ENCODE data around the gene RPLP1. TPM values are rescaled to one million over a fixed set of nuclear protein-coding genes. Genes with fewer than 3 reads are reported as not detected.

The RPLP1 gene
- total and polyA plus RNA-seq, 9 donors = 175 to 3,255 (median 2,320) TPM

GRCh38 chr15:69421498-69421897 lies 31.1 kb upstream of the RPLP1 start:
- Histone ChIP-seq H3K4me3 (no peak overlapping the region), H3K27ac (no peak overlapping the region), H3K27me3 (no peaks in the 10 kb centered on the region), H3K36me3 (no peaks in the 10 kb centered on the region), H3K4me1 (ENCODE audit: insufficient read depth) (no peaks in the 10 kb centered on the region), H3K9me3 (no peaks in the 10 kb centered on the region)
- no peak for TF ChIP-seq CTCF (IDR thresholded peaks at IDR 0.05)
- no peak for DNase-seq
- intact Hi-C loops (cut with DNase I) = no loop called here

GRCh38 chr15:69422336-69422895 lies 30.2 kb upstream of the RPLP1 start:
- Histone ChIP-seq H3K27ac (no peak overlapping the region), H3K36me3 (no peaks in the 10 kb centered on the region), H3K4me3 (no peak overlapping the region), H3K27me3 (no peaks in the 10 kb centered on the region), H3K4me1 (ENCODE audit: insufficient read depth) (no peaks in the 10 kb centered on the region), H3K9me3 (no peaks in the 10 kb centered on the region)
- 85 to 93% (median 87%) methylated on average over 4 of the region's 4 CpGs for WGBS, 3 donors
- no peak for DNase-seq
- intact Hi-C loops (cut with DNase I) = no loop called here
- no peak for TF ChIP-seq POLR2A (IDR thresholded peaks at IDR 0.05)
- no peak for TF ChIP-seq CTCF (IDR thresholded peaks at IDR 0.05)
- TF ChIP-seq EP300 (IDR thresholded peaks at IDR 0.05) = no peak

GRCh38 chr15:69424001-69424400 lies 28.6 kb upstream of the RPLP1 start:
- Histone ChIP-seq H3K4me1 (ENCODE audit: insufficient read depth) (no peaks in the 10 kb centered on the region), H3K36me3 (no peaks in the 10 kb centered on the region), H3K9me3 (no peaks in the 10 kb centered on the region), H3K27ac (no peak overlapping the region), H3K4me3 (no peak overlapping the region), H3K27me3 (no peaks in the 10 kb centered on the region)
- no peak for DNase-seq
- TF ChIP-seq CTCF (IDR thresholded peaks at IDR 0.05) = no peak
- no peak for TF ChIP-seq EP300 (IDR thresholded peaks at IDR 0.05)
- 36 to 50% (median 38%) methylated on average over 2 of the region's 2 CpGs for WGBS, 3 donors
- intact Hi-C loops (cut with DNase I) = no loop called here

- intact Hi-C loops (cut with DNase I) = no loop called here
These were observed 27.7 kb upstream of the RPLP1 start for GRCh38 chr15:69424748-69425413.

More at GRCh38 chr15:69424748-69425413, 27.7 kb upstream of the RPLP1 start:
- Histone ChIP-seq H3K4me1 (ENCODE audit: insufficient read depth) (no peaks in the 10 kb centered on the region), H3K9me3 (no peaks in the 10 kb centered on the region), H3K27ac (no peak overlapping the region), H3K4me3 (no peak overlapping the region), H3K27me3 (no peaks in the 10 kb centered on the region), H3K36me3 (no peaks in the 10 kb centered on the region)
- TF ChIP-seq CTCF (IDR thresholded peaks at IDR 0.05) (no peak), POLR2A (IDR thresholded peaks at IDR 0.05) (no peak)
- no peak for DNase-seq
- WGBS, 3 donors = 92 to 100% (median 98%) methylated on average over 1 of the region's 1 CpG

All from ovary (tissue), 9 donors.